GM12891 (cell line): Measurements from ENCODE around the gene CYP20A1.

ENCODE experiments used
- POLR2A ChIP-seq: IDR thresholded peaks from 2 replicates; pipeline ENCODE4 v1.6.1; 2011; ENCODE audit warnings: low read depth, low read length, control low read depth
- POLR2AphosphoS5 ChIP-seq: IDR thresholded peaks from 2 replicates; pipeline ENCODE4 v1.6.1; 2011; ENCODE audit warnings: low read depth, low read length, control low read depth
- POU2F2 ChIP-seq: IDR thresholded peaks from 2 replicates; pipeline ENCODE4 v1.6.1; 2011; ENCODE audit warnings: low read depth, mild to moderate bottlenecking, control low read depth, low read length, moderate library complexity
- SPI1 ChIP-seq: IDR thresholded peaks from 2 replicates; pipeline ENCODE4 v1.6.1; 2011; ENCODE audit warnings: low read depth, low read length, control low read depth
- TAF1 ChIP-seq: IDR thresholded peaks from 2 replicates; pipeline ENCODE4 v1.6.1; 2011; ENCODE audit warnings: low read depth, low read length, control low read depth

DNA sequence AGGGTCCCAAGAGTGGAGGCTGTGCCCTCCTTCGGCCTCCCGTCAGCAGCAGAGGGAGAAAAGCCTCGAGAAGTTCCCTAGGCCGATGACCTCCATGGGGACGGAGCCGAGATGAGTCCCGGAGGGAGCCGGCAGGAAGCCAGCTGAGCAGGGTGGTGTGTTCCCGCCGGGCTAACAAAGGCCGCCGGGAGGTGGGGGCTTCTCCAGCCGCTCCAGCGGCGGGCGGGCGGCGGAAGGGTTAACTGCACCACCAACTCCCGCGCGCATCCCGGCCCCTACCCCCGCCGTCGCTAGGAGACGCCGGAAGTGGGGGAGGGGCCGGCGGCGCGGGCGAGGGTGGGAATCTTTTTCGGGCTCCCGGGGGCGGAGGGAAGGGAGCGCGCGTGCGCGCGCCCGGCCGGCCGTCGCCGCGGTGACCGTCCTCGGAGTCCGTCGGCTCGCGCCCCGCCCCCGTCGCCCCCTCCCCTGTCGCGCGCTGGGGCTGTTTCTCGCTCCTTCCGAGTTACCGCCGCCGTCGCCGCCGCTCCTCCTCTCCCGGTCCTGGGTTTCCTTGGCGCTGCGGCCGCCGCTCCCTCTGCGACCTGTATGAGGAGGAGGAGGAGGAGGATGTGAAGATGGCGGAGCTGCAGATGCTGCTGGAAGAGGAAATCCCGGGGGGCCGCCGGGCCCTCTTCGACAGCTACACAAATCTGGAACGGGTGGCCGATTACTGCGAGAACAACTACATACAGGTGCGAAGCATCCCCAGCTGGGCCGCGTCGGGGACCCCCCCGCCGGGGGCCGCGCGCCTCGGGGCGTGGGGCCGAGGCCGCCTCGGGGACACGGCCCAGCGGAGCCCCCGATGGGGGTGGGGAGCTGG, 89.3 kb downstream of the CYP20A1 start, which contains the start of gene ABI2:
- TF ChIP-seq POLR2A (no peak), POLR2AphosphoS5 (no peak), SPI1 (no peak), POU2F2 (no peak), TAF1 (no peak)
